Measurements from ENCODE around the gene SPSB3. TPM values are rescaled to one million over a fixed set of nuclear protein-coding genes. Genes with fewer than 3 reads are reported as not detected.

The SPSB3 gene
- total and polyA plus RNA-seq, 2 experiments from 2014 or later, result 27.1 to 34.7 TPM

DNA sequence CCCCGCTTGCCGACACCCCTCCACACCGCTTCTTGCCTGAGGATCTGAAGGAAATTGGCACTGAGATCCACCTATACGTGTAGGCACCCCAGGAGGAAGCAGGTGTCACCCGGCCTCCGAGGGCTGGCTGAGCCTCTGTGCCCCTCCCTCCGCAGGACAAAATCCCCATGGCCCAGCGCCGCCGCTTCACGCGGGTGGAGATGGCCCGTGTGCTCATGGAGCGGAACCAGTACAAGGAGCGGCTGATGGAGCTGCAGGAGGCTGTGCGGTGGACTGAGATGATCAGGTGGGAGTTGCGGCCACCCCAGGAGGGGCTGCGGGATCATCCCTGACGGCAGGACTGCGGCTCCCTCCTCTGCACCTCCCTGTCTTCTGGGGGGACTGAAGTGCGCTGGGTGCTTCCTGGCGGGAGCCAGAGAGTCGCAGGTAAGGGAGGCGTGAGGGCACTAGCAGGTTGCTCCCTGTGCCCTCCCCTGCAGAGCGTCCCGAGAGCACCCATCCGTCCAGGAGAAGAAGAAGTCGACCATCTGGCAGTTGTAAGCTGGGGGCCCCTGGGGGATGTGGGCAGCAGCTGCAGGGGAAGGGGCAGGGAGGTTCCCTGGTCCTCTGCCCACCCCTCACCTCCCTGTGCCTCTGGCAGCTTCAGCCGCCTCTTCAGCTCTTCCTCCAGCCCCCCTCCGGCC lies 20.0 kb downstream of the SPSB3 start:
- no peaks in the 10 kb centered on the region; the same call in 1 of the 2 replicates for H3K4me1 ChIP-seq (ENCODE audit: insufficient read depth)
- no peak for DNase-seq (ENCODE audit: low spot score)
- no peaks in the 10 kb centered on the region for H3K79me2 ChIP-seq (replicated peaks; ENCODE audit: insufficient read depth)
- H2AFZ ChIP-seq, result no peak overlapping the region
- H3K27me3 ChIP-seq (ENCODE audit: insufficient read depth), result no peaks in the 10 kb centered on the region
- Mint-ChIP-seq H3K27me3 (ENCODE audit: insufficient read depth, low read depth, poor library complexity) (peaks cover 11% of the 10 kb centered on the region), H3K36me3 (ENCODE audit: low read depth) (peaks cover 12% of the 10 kb centered on the region), H3K9me3 (no peaks in the 10 kb centered on the region; the same call in 2 of the 3 replicates), H3K4me3 (no peak overlapping the region), H3K27ac (no peak overlapping the region), H3K4me1 (no peaks in the 10 kb centered on the region)
- H3F3A ChIP-seq (replicated peaks; ENCODE audit: low read depth), result 0 out of 2 replicates have a peak, but pooled peaks cover 3% of the 10 kb centered on the region
- no peak overlapping the region for H3K27ac ChIP-seq (ENCODE audit: low read depth)
- no peak overlapping the region for H3K4me3 ChIP-seq
- H3K36me3 ChIP-seq (ENCODE audit: insufficient read depth), result no peaks in the 10 kb centered on the region
- no peak for ATAC-seq
- H3K4me2 ChIP-seq, result no peak overlapping the region
- TF ChIP-seq EZH2phosphoT487 (IDR thresholded peaks at IDR 0.05; ENCODE audit: unreplicated experiment), result no peak
- TF ChIP-seq, protein P1, sequence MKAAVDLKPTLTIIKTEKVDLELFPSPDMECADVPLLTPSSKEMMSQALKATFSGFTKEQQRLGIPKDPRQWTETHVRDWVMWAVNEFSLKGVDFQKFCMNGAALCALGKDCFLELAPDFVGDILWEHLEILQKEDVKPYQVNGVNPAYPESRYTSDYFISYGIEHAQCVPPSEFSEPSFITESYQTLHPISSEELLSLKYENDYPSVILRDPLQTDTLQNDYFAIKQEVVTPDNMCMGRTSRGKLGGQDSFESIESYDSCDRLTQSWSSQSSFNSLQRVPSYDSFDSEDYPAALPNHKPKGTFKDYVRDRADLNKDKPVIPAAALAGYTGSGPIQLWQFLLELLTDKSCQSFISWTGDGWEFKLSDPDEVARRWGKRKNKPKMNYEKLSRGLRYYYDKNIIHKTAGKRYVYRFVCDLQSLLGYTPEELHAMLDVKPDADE (IDR thresholded peaks at IDR 0.05), result no peak
- TF ChIP-seq ZNF331 (CRISPR knock-in tag; IDR thresholded peaks at IDR 0.05; ENCODE audit: low read depth), result no peak
- no peak for TF ChIP-seq STAT1 (IDR thresholded peaks at IDR 0.05; ENCODE audit: unreplicated experiment)
- TF ChIP-seq, protein P2, sequence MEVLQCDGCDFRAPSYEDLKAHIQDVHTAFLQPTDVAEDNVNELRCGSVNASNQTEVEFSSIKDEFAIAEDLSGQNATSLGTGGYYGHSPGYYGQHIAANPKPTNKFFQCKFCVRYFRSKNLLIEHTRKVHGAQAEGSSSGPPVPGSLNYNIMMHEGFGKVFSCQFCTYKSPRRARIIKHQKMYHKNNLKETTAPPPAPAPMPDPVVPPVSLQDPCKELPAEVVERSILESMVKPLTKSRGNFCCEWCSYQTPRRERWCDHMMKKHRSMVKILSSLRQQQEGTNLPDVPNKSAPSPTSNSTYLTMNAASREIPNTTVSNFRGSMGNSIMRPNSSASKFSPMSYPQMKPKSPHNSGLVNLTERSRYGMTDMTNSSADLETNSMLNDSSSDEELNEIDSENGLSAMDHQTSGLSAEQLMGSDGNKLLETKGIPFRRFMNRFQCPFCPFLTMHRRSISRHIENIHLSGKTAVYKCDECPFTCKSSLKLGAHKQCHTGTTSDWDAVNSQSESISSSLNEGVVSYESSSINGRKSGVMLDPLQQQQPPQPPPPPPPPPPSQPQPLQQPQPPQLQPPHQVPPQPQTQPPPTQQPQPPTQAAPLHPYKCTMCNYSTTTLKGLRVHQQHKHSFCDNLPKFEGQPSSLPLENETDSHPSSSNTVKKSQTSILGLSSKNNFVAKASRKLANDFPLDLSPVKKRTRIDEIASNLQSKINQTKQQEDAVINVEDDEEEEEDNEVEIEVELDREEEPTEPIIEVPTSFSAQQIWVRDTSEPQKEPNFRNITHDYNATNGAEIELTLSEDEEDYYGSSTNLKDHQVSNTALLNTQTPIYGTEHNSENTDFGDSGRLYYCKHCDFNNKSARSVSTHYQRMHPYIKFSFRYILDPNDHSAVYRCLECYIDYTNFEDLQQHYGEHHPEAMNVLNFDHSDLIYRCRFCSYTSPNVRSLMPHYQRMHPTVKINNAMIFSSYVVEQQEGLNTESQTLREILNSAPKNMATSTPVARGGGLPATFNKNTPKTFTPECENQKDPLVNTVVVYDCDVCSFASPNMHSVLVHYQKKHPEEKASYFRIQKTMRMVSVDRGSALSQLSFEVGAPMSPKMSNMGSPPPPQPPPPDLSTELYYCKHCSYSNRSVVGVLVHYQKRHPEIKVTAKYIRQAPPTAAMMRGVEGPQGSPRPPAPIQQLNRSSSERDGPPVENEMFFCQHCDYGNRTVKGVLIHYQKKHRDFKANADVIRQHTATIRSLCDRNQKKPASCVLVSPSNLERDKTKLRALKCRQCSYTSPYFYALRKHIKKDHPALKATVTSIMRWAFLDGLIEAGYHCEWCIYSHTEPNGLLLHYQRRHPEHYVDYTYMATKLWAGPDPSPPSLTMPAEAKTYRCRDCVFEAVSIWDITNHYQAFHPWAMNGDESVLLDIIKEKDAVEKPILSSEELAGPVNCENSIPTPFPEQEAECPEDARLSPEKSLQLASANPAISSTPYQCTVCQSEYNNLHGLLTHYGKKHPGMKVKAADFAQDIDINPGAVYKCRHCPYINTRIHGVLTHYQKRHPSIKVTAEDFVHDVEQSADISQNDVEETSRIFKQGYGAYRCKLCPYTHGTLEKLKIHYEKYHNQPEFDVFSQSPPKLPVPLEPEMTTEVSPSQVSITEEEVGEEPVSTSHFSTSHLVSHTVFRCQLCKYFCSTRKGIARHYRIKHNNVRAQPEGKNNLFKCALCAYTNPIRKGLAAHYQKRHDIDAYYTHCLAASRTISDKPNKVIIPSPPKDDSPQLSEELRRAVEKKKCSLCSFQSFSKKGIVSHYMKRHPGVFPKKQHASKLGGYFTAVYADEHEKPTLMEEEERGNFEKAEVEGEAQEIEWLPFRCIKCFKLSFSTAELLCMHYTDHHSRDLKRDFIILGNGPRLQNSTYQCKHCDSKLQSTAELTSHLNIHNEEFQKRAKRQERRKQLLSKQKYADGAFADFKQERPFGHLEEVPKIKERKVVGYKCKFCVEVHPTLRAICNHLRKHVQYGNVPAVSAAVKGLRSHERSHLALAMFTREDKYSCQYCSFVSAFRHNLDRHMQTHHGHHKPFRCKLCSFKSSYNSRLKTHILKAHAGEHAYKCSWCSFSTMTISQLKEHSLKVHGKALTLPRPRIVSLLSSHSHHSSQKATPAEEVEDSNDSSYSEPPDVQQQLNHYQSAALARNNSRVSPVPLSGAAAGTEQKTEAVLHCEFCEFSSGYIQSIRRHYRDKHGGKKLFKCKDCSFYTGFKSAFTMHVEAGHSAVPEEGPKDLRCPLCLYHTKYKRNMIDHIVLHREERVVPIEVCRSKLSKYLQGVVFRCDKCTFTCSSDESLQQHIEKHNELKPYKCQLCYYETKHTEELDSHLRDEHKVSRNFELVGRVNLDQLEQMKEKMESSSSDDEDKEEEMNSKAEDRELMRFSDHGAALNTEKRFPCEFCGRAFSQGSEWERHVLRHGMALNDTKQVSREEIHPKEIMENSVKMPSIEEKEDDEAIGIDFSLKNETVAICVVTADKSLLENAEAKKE (CRISPR knock-in tag; IDR thresholded peaks at IDR 0.05), result no peak
- TF ChIP-seq ZNF114 (CRISPR knock-in tag; IDR thresholded peaks at IDR 0.05), result no peak
- TF ChIP-seq, protein P3, sequence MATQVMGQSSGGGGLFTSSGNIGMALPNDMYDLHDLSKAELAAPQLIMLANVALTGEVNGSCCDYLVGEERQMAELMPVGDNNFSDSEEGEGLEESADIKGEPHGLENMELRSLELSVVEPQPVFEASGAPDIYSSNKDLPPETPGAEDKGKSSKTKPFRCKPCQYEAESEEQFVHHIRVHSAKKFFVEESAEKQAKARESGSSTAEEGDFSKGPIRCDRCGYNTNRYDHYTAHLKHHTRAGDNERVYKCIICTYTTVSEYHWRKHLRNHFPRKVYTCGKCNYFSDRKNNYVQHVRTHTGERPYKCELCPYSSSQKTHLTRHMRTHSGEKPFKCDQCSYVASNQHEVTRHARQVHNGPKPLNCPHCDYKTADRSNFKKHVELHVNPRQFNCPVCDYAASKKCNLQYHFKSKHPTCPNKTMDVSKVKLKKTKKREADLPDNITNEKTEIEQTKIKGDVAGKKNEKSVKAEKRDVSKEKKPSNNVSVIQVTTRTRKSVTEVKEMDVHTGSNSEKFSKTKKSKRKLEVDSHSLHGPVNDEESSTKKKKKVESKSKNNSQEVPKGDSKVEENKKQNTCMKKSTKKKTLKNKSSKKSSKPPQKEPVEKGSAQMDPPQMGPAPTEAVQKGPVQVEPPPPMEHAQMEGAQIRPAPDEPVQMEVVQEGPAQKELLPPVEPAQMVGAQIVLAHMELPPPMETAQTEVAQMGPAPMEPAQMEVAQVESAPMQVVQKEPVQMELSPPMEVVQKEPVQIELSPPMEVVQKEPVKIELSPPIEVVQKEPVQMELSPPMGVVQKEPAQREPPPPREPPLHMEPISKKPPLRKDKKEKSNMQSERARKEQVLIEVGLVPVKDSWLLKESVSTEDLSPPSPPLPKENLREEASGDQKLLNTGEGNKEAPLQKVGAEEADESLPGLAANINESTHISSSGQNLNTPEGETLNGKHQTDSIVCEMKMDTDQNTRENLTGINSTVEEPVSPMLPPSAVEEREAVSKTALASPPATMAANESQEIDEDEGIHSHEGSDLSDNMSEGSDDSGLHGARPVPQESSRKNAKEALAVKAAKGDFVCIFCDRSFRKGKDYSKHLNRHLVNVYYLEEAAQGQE (IDR thresholded peaks at IDR 0.05; ENCODE audit: unreplicated experiment), result no peak
- TF ChIP-seq CREB1 (CRISPR knock-in tag; IDR thresholded peaks at IDR 0.05; ENCODE audit: low read depth), result no peak
- TF ChIP-seq NANOG (IDR thresholded peaks at IDR 0.05; ENCODE audit: borderline replicate concordance), result no peak
- TF ChIP-seq JUNB (IDR thresholded peaks at IDR 0.05; ENCODE audit: unreplicated experiment), result no peak
- no peak for TF ChIP-seq EZH2 (IDR thresholded peaks at IDR 0.05; ENCODE audit: low read depth, unreplicated experiment)
- no peak for TF ChIP-seq POLR2AphosphoS5 (IDR thresholded peaks at IDR 0.05; ENCODE audit: low read depth)
- TF ChIP-seq, protein P4, sequence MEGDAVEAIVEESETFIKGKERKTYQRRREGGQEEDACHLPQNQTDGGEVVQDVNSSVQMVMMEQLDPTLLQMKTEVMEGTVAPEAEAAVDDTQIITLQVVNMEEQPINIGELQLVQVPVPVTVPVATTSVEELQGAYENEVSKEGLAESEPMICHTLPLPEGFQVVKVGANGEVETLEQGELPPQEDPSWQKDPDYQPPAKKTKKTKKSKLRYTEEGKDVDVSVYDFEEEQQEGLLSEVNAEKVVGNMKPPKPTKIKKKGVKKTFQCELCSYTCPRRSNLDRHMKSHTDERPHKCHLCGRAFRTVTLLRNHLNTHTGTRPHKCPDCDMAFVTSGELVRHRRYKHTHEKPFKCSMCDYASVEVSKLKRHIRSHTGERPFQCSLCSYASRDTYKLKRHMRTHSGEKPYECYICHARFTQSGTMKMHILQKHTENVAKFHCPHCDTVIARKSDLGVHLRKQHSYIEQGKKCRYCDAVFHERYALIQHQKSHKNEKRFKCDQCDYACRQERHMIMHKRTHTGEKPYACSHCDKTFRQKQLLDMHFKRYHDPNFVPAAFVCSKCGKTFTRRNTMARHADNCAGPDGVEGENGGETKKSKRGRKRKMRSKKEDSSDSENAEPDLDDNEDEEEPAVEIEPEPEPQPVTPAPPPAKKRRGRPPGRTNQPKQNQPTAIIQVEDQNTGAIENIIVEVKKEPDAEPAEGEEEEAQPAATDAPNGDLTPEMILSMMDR (conservative IDR thresholded peaks at IDR 0.05; ENCODE audit: low read depth in 2 of 2), result no peak
- no peaks in the 10 kb centered on the region for H4K20me1 ChIP-seq (replicated peaks; ENCODE audit: insufficient read depth)
- H3K9me2 ChIP-seq (ENCODE audit: insufficient read depth), result no peaks in the 10 kb centered on the region

Data from GM23338 (cell line).